B cell (primary cell): ENCODE results near the gene WDR33. TPM values are rescaled to one million over a fixed set of nuclear protein-coding genes. Genes with fewer than 3 reads are reported as not detected.

Experiments
- ATAC-seq: fragments of 200-7000 bp; cut with Tn5 transposase; one replicate; pipeline ENCODE4 v1.10.0; 2021; ENCODE audit warnings: low read depth, mild to moderate bottlenecking, moderate number of reproducible peaks, moderate library complexity
- CTCF ChIA-PET: fragments of 350-600 bp; sonication (Branson Sonifier 250); formaldehyde crosslinking; loops from one replicate; lab custom pipeline; 2021; ENCODE audit warnings: antibody characterized with exemption, inconsistent platforms; lab: Charles Lee
- POLR2A ChIA-PET: fragments of 350-600 bp; sonication (Branson Sonifier 250); formaldehyde crosslinking; loops from one replicate; lab custom pipeline; 2021; ENCODE audit warnings: antibody characterized with exemption; lab: Charles Lee
- DNase-seq: peaks from one replicate; pipeline ENCODE4 v3.0.0; 2013
- H2AFZ ChIP-seq: 2 replicates; pipeline ENCODE4 v1.6.1; 2012; ENCODE audit warnings: mild to moderate bottlenecking, low read depth, low read length; ENCODE audit not compliant: insufficient read depth, poor library complexity, severe bottlenecking
- H3K27ac ChIP-seq, 2 donors: 1 replicate in 1 of 2; 2 replicates in 1 of 2; pipeline ENCODE4 v1.5.1; 2012 to 2013; ENCODE audit warnings: low read length in 2 of 2, mild to moderate bottlenecking in 2 of 2, moderate library complexity in 1 of 2
- H3K27me3 ChIP-seq, 4 experiments: fragments of 200-600 bp in 1 of 4; sonication (generic) in 1 of 4; replicated peaks in 1 of 4; 1 replicate in 2 of 4; 2 replicates in 2 of 4; pipeline versions ENCODE4 v1.6.1 to v1.7.0; 2013 to 2016; ENCODE audit warnings: low read length in 3 of 4, mild to moderate bottlenecking in 2 of 4, mixed read lengths in 1 of 4, moderate library complexity in 1 of 4; ENCODE audit not compliant: insufficient read depth in 4 of 4, control insufficient read depth in 3 of 4; ENCODE audit errors: control extremely low read depth in 1 of 4
- H3K36me3 ChIP-seq, 2 experiments: replicated peaks in 1 of 2; 1 replicate in 1 of 2; 2 replicates in 1 of 2; pipeline versions ENCODE4 v1.6.1 to v1.7.1; 2013; ENCODE audit warnings: low read length in 1 of 2; ENCODE audit not compliant: insufficient read depth in 2 of 2, control insufficient read depth in 1 of 2; ENCODE audit errors: control extremely low read depth in 1 of 2, extremely low read depth in 1 of 2
- H3K4me1 ChIP-seq, 2 donors: fragments of 200-600 bp in 1 of 2; sonication (generic) in 1 of 2; 1 replicate in 1 of 2; 2 replicates in 1 of 2; pipeline versions ENCODE4 v1.5.1 to v1.6.1; 2013 to 2017; ENCODE audit warnings: low read length in 2 of 2; ENCODE audit not compliant: control insufficient read depth in 2 of 2, insufficient read depth in 2 of 2
- H3K4me2 ChIP-seq: replicated peaks from 2 replicates; pipeline ENCODE3; 2012; ENCODE audit warnings: mild to moderate bottlenecking, low read depth, low read length; ENCODE audit not compliant: poor library complexity, severe bottlenecking
- H3K4me3 ChIP-seq, 5 experiments: fragments of 200-600 bp in 1 of 5; sonication (generic) in 1 of 5; 1 replicate in 3 of 5; 2 replicates in 2 of 5; pipeline versions ENCODE4 v1.5.1 to v1.7.0; 2011 to 2016; ENCODE audit warnings: low read length in 4 of 5, mild to moderate bottlenecking in 4 of 5, low read depth in 2 of 5, control low read depth in 1 of 5, moderate library complexity in 1 of 5; ENCODE audit not compliant: insufficient read depth in 1 of 5; ENCODE audit errors: control extremely low read depth in 1 of 5, extremely low read depth in 1 of 5
- H3K79me2 ChIP-seq: fragments of 200-600 bp; sonication (generic); one replicate; pipeline ENCODE4 v1.6.0; 2016; ENCODE audit warnings: low read length; ENCODE audit not compliant: control insufficient read depth, insufficient read depth
- H3K9ac ChIP-seq: fragments of 200-600 bp; sonication (generic); 2 replicates; pipeline ENCODE4 v1.6.1; 2017; ENCODE audit warnings: mild to moderate bottlenecking, low read length, moderate library complexity
- H3K9me3 ChIP-seq, 3 donors: one replicate each; pipeline versions ENCODE4 v1.6.1 to v1.7.1; 2013; ENCODE audit warnings: low read length in 2 of 3; ENCODE audit not compliant: control insufficient read depth in 2 of 3, insufficient read depth in 1 of 3; ENCODE audit errors: control extremely low read depth in 1 of 3
- H4K20me1 ChIP-seq: 2 replicates; pipeline ENCODE4 v1.6.0; 2012; ENCODE audit warnings: mild to moderate bottlenecking, low read length; ENCODE audit not compliant: insufficient read depth, control insufficient read depth, poor library complexity, severe bottlenecking
- H3K27ac Mint-ChIP-seq: one replicate; pipeline ENCODE4 v1.8.0; 2021; ENCODE audit warnings: mixed read lengths
- H3K27me3 Mint-ChIP-seq: one replicate; pipeline ENCODE4 v1.8.0; 2021; ENCODE audit warnings: mixed read lengths
- H3K4me1 Mint-ChIP-seq: one replicate; pipeline ENCODE4 v1.8.0; 2021; ENCODE audit warnings: mixed read lengths
- H3K4me3 Mint-ChIP-seq: one replicate; pipeline ENCODE4 v1.8.0; 2021; ENCODE audit warnings: mixed read lengths
- H3K9me3 Mint-ChIP-seq: one replicate; pipeline ENCODE4 v1.8.0; 2022; ENCODE audit warnings: mixed read lengths; ENCODE audit not compliant: insufficient read depth
- CTCF ChIP-seq: fragments of 200-600 bp; IDR thresholded peaks from one replicate; pipeline ENCODE4 v1.8.0; 2022; ENCODE audit warnings: antibody characterized with exemption, mild to moderate bottlenecking
- EZH2 ChIP-seq: IDR thresholded peaks from 2 replicates; pipeline ENCODE4 v1.6.1; 2012; ENCODE audit warnings: borderline replicate concordance, low read depth, mild to moderate bottlenecking, moderate library complexity, low read length; ENCODE audit not compliant: insufficient read depth, poor library complexity, severe bottlenecking
- WGBS: methylation state at CpG from one replicate; pipeline ENCODE4 v1.1.5; 2013; ENCODE audit warnings: missing lambda C conversion rate; ENCODE audit not compliant: insufficient coverage; 5-methylcytosine and 5-hydroxymethylcytosine counted together
- intact Hi-C: fragments of 100-400 bp; cut with micrococcal nuclease; formaldehyde crosslinking; loops from one replicate; pipeline ENCODE4 v1.10.0; 2022
- polyA plus RNA-seq: library from polyadenylated mRNA; depleted of rRNA; stranded (reverse); fragments of >200 nt; gene quantifications from 2 replicates; pipeline ENCODE4 v1.2.3, GENCODE V29; 2012
- total RNA-seq, 2 donors: library from RNA; stranded (reverse); fragments of 120-200 nt in 1 of 2; gene quantifications; 1 replicate in 1 of 2; 2 replicates in 1 of 2; pipeline versions ENCODE4 v1.2.3 to v1.2.4, GENCODE V29; 2013 to 2022

WDR33 gene
- total and polyA plus RNA-seq, 2 donors (not counting 1 experiment from before 2014, with no cell fraction given) = 17.2 to 101 TPM

GRCh38 chr2:127737892-127738291, 73.1 kb downstream of the WDR33 start:
- Mint-ChIP-seq H3K27me3 (no peaks in the 10 kb centered on the region), H3K9me3 (no peaks in the 10 kb centered on the region), H3K4me1 (no peaks in the 10 kb centered on the region), H3K27ac (no peak overlapping the region), H3K4me3 (no peak overlapping the region)
- Histone ChIP-seq H2AFZ (no peak overlapping the region), H3K9me3 (no peaks in the 10 kb centered on the region), H3K27ac (no peak overlapping the region), H3K4me1 (no peaks in the 10 kb centered on the region), H4K20me1 (no peaks in the 10 kb centered on the region), H3K27me3 (no peaks in the 10 kb centered on the region), H3K36me3 (peaks cover 0 to 14% of the 10 kb centered on the region in 2 experiments), H3K79me2 (no peaks in the 10 kb centered on the region), H3K4me2 (no peak overlapping the region), H3K9ac (no peak overlapping the region), H3K4me3 (no peak overlapping the region)
- ChIA-PET CTCF (interaction anchor here (0.8 kb wide), 1 partner anchor 34 kb away, joined by 3 read pairs; no protein-coding TSS in a partner anchor), POLR2A (no interaction called here)
- no peak for TF ChIP-seq EZH2
- no peak for TF ChIP-seq CTCF
- no peak for DNase-seq
- no peak for ATAC-seq
- WGBS = no CpG with 5 or more reads among the region's 1 CpG
- intact Hi-C loops = no loop called here

DNA sequence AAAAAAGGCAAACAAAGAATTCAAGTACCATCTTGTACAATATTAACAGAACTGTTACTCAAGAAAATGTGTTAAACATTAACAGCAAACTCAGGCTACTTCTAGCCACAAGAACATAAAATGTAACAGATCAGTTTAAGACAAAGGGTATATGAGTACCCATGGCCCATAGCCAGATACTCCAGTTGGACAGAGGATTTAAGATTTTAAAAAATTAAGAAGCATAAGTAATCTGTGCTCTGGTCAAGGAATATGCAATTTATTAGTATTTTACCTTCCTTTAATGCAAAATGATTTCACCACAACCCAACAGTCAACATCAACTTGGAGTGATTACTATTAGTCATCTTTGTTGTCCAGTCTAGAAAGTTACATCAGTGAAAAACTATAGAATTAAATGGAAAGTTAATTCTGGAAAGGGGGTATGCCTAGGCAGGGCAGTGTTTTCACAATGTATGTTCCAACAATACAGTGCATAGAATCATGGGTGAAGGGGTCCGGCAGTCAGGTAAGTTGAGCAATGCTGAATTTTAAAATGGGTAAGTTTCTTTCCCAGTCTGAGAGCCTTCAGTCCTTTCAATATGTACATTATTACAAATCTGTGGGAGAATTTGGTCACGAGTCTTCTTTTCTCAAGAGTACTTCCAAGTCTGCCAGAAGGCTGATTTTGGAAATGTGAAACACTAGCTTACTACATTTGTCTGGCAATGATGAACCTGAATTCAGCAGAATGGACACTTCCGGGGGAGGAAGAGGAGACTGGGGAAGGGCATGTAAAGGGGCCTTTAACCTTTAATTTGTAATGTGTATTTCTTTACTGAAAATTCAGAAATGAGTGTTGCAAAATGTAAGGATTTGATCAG, 75.2 kb downstream of the WDR33 start:
- ATAC-seq (no peak), DNase-seq (no peak)
- H3K27ac Mint-ChIP-seq = no peak overlapping the region
- H3K4me1 Mint-ChIP-seq = no peaks in the 10 kb centered on the region
- POLR2A ChIA-PET = no interaction called here
- no peak overlapping the region for H2AFZ ChIP-seq
- H3K4me3 Mint-ChIP-seq = no peak overlapping the region
- H3K27me3 ChIP-seq = no peaks in the 10 kb centered on the region
- no peak overlapping the region for H3K27ac ChIP-seq
- no peaks in the 10 kb centered on the region for H4K20me1 ChIP-seq
- H3K27me3 Mint-ChIP-seq = no peaks in the 10 kb centered on the region
- TF ChIP-seq EZH2 = no peak
- no peak for TF ChIP-seq CTCF
- H3K9ac ChIP-seq = no peak overlapping the region
- H3K36me3 ChIP-seq = peaks cover 0 to 15% of the 10 kb centered on the region in 2 experiments
- no peaks in the 10 kb centered on the region for H3K79me2 ChIP-seq
- 100% methylated on average over 1 of the region's 3 CpGs for WGBS
- no peak overlapping the region for H3K4me2 ChIP-seq
- no peaks in the 10 kb centered on the region for H3K9me3 ChIP-seq
- CTCF ChIA-PET = no interaction called here
- intact Hi-C loops = no loop called here
- no peak overlapping the region for H3K4me3 ChIP-seq
- no peaks in the 10 kb centered on the region for H3K9me3 Mint-ChIP-seq
- no peaks in the 10 kb centered on the region for H3K4me1 ChIP-seq
